Kidney (tissue), 14 donors: Measurements from ENCODE around the gene ZNF570. TPM values are rescaled to one million over a fixed set of nuclear protein-coding genes. Genes with fewer than 3 reads are reported as not detected.
A peak's percentile ranks its signal among the peaks of the same experiment; 100 is the strongest.

Experiments used
- DNase-seq, 5 donors: peaks; one replicate each; pipeline ENCODE4 v3.0.0-alpha.2; 2013 to 2020
- FAIRE-seq: peaks from 2 replicates; lab custom pipeline; 2012; peaks lifted over from hg19 to GRCh38; lab: Jason Lieb, UNC
- H3K27ac ChIP-seq, 2 donors: one replicate each; pipeline ENCODE4 v1.7.0; 2013; ENCODE audit warnings: low read depth in 2 of 2, low read length in 2 of 2, inconsistent platforms in 1 of 2
- H3K27me3 ChIP-seq: one replicate; pipeline ENCODE4 v1.7.1; 2013; ENCODE audit warnings: low read length, inconsistent platforms; ENCODE audit not compliant: control insufficient read depth, insufficient read depth
- H3K36me3 ChIP-seq, 3 donors: one replicate each; pipeline versions ENCODE4 v1.7.0 to v1.7.1; 2013; ENCODE audit warnings: low read length in 3 of 3, control low read depth in 1 of 3, inconsistent platforms in 1 of 3; ENCODE audit not compliant: insufficient read depth in 3 of 3, control insufficient read depth in 2 of 3
- H3K4me1 ChIP-seq, 3 donors: one replicate each; pipeline versions ENCODE4 v1.7.0 to v1.7.1; 2013; ENCODE audit warnings: low read length in 3 of 3, inconsistent platforms in 1 of 3, low read depth in 1 of 3; ENCODE audit not compliant: control insufficient read depth in 2 of 3, insufficient read depth in 2 of 3
- H3K4me3 ChIP-seq, 3 donors: one replicate each; pipeline versions ENCODE4 v1.7.0 to v1.8.1; 2013; ENCODE audit warnings: low read length in 3 of 3, control low read depth in 1 of 3, inconsistent platforms in 1 of 3
- H3K9ac ChIP-seq, 3 donors: one replicate each; pipeline versions ENCODE4 v1.7.0 to v1.7.1; 2013; ENCODE audit warnings: low read length in 3 of 3, control low read depth in 1 of 3, inconsistent platforms in 1 of 3
- H3K9me3 ChIP-seq, 3 donors: one replicate each; pipeline versions ENCODE4 v1.7.0 to v1.7.1; 2013; ENCODE audit warnings: low read length in 3 of 3, control low read depth in 1 of 3, inconsistent platforms in 1 of 3; ENCODE audit not compliant: control insufficient read depth in 2 of 3, insufficient read depth in 1 of 3
- intact Hi-C: fragments of 100-400 bp; cut with DNase I; formaldehyde crosslinking; loops from one replicate; pipeline ENCODE4 v1.11.1; 2022
- polyA plus RNA-seq: library from polyadenylated mRNA; stranded (reverse); fragments of 350-450 nt; fragmentation: Illumina TruSeq; extraction: RNeasy Lipid Tissue Mini Kit (QIAGEN cat#74804); gene quantifications from one replicate; pipeline ENCODE4 v1.2.3, GENCODE V29; 2014; ENCODE audit warnings: low read depth, low replicate concordance; ENCODE audit not compliant: insufficient read depth
- total RNA-seq: library from RNA; stranded (reverse); fragmentation: NEBNext Ultra II Directional; extraction: Animal tissue kit (Norgen Biotek cat#: 25700); gene quantifications from one replicate; pipeline ENCODE4 v1.2.1, GENCODE V29; 2021
- TF ChIP-seq, protein P1 (sequence below): IDR thresholded peaks from 3 replicates; pipeline ENCODE4 v1.5.1; 2012; ENCODE audit warnings: mild to moderate bottlenecking, moderate library complexity, borderline replicate concordance; ENCODE audit not compliant: insufficient read depth; ENCODE audit errors: extremely low read depth
- donor health status: control.
- donor health status: control.
- donor health status: control.
- donor health status: control.
- donor health status: control.
- donor health status: DM: yes; HTN: yes; CAD: no.
- donor health status: Normal renal cell carcinoma (clear cell type).

Gene ZNF570
- total and polyA plus RNA-seq, 2 donors from 2014 or later, result 2.4 to 8.2 TPM

GRCh38 chr19:37472165-37472564 is 3.0 kb downstream of the ZNF570 start:
- Histone ChIP-seq H3K27ac (no peak overlapping the region), H3K27me3 (no peaks in the 10 kb centered on the region), H3K9me3 (peaks cover 0 to 9% (median 3%) of the 10 kb centered on the region in 3 donors), H3K4me3 (no peak overlapping the region), H3K4me1 (peaks cover 0 to 11% (median 7%) of the 10 kb centered on the region in 3 donors), H3K9ac (no peak overlapping the region), H3K36me3 (peaks cover 5 to 14% (median 14%) of the 10 kb centered on the region in 3 donors)
- intact Hi-C loops, result no loop called here
- DNase-seq, result no peak
- no peak for FAIRE-seq
- TF ChIP-seq, protein P1, sequence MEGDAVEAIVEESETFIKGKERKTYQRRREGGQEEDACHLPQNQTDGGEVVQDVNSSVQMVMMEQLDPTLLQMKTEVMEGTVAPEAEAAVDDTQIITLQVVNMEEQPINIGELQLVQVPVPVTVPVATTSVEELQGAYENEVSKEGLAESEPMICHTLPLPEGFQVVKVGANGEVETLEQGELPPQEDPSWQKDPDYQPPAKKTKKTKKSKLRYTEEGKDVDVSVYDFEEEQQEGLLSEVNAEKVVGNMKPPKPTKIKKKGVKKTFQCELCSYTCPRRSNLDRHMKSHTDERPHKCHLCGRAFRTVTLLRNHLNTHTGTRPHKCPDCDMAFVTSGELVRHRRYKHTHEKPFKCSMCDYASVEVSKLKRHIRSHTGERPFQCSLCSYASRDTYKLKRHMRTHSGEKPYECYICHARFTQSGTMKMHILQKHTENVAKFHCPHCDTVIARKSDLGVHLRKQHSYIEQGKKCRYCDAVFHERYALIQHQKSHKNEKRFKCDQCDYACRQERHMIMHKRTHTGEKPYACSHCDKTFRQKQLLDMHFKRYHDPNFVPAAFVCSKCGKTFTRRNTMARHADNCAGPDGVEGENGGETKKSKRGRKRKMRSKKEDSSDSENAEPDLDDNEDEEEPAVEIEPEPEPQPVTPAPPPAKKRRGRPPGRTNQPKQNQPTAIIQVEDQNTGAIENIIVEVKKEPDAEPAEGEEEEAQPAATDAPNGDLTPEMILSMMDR, result no peak

- intact Hi-C loops, result no loop called here
- Histone ChIP-seq H3K4me1 (no peaks in the 10 kb centered on the region), H3K9me3 (peaks cover 15 to 75% (median 55%) of the 10 kb centered on the region in 3 donors), H3K4me3 (peak overlapping the region in 2 of 3 donors; percentile 40 to 54), H3K9ac (no peak overlapping the region), H3K27me3 (no peaks in the 10 kb centered on the region), H3K36me3 (peaks cover 29 to 41% (median 30%) of the 10 kb centered on the region in 3 donors), H3K27ac (no peak overlapping the region)
- TF ChIP-seq, protein P1, result no peak
- FAIRE-seq (no peak), DNase-seq (no peak)
Measured at GRCh38 chr19:37484406-37485168, 15.4 kb downstream of the ZNF570 start.

GRCh38 chr19:37492213-37492612 is 23.1 kb downstream of the ZNF570 start:
- Histone ChIP-seq H3K27me3 (no peaks in the 10 kb centered on the region), H3K36me3 (no peaks in the 10 kb centered on the region), H3K27ac (no peak overlapping the region), H3K4me3 (no peak overlapping the region), H3K4me1 (no peaks in the 10 kb centered on the region), H3K9ac (no peak overlapping the region), H3K9me3 (peaks cover 0 to 35% (median 15%) of the 10 kb centered on the region in 3 donors)
- intact Hi-C loops, result no loop called here
- DNase-seq, result no peak
- TF ChIP-seq, protein P1, result no peak
- FAIRE-seq, result no peak
